OCI-LY3 (cell line): ENCODE results near the gene TIMM17A.

Experiments
- CTCF ChIP-seq: fragments of 200-600, 300-600 bp; sonication (generic); IDR thresholded peaks from 2 replicates; pipeline ENCODE4 v1.5.1; 2014; ENCODE audit warnings: antibody characterized with exemption, low read length, low read depth
- EZH2phosphoT487 ChIP-seq: fragments of 200-600 bp; shearing (Covaris generic); IDR thresholded peaks from 2 replicates; pipeline ENCODE4 v1.6.1; 2018; ENCODE audit warnings: antibody characterized with exemption, mixed run types, low read depth

- TF ChIP-seq CTCF (no peak), EZH2phosphoT487 (no peak)
Observed at GRCh38 chr1:201906336-201906735, 49.0 kb upstream of the TIMM17A start.
